Activated CD4-positive, alpha-beta memory T cell treated with anti-CD3 and anti-CD28 coated beads, Interleukin-2, amount 10 ng/mL, durations not matched to agents 7 days and 5 days (primary cell): ENCODE measurements around the gene SDK1. TPM values are rescaled to one million over a fixed set of nuclear protein-coding genes. Genes with fewer than 3 reads are reported as not detected.

ENCODE experiments used
- CTCF ChIA-PET: fragments of 350-600 bp; sonication (Branson Sonifier 250); formaldehyde crosslinking; loops from one replicate; lab custom pipeline; 2021; ENCODE audit warnings: antibody characterized with exemption, inconsistent platforms; lab: Charles Lee
- POLR2A ChIA-PET: fragments of 350-600 bp; sonication (Branson Sonifier 250); formaldehyde crosslinking; loops from one replicate; lab custom pipeline; 2021; ENCODE audit warnings: antibody characterized with exemption; lab: Charles Lee
- DNase-seq: peaks from one replicate; pipeline ENCODE4 v3.0.0-alpha.2; 2020
- H3K27ac Mint-ChIP-seq: one replicate; pipeline ENCODE4 v1.8.0; 2021; ENCODE audit warnings: mild to moderate bottlenecking, mixed read lengths
- H3K27me3 Mint-ChIP-seq: one replicate; pipeline ENCODE4 v1.8.0; 2021; ENCODE audit warnings: mixed read lengths
- H3K36me3 Mint-ChIP-seq: one replicate; pipeline ENCODE4 v1.8.0; 2021; ENCODE audit warnings: low read depth, mixed read lengths
- H3K4me1 Mint-ChIP-seq: one replicate; pipeline ENCODE4 v1.8.0; 2021; ENCODE audit warnings: mixed read lengths
- H3K4me3 Mint-ChIP-seq: one replicate; pipeline ENCODE4 v1.8.0; 2021; ENCODE audit warnings: mild to moderate bottlenecking, mixed read lengths
- H3K9me3 Mint-ChIP-seq: one replicate; pipeline ENCODE4 v1.8.0; 2021; ENCODE audit warnings: mixed read lengths
- total RNA-seq, 2 experiments: library from RNA; stranded (reverse); gene quantifications; one replicate each; pipeline ENCODE4 v1.2.3, GENCODE V29; 2021

The SDK1 gene
- total RNA-seq, 2 experiments from 2014 or later: 0.03 to 0.05 TPM

- Mint-ChIP-seq H3K9me3 (no peaks in the 10 kb centered on the region), H3K4me3 (no peak overlapping the region), H3K36me3 (no peaks in the 10 kb centered on the region), H3K27ac (no peak overlapping the region), H3K27me3 (peaks cover 5% of the 10 kb centered on the region), H3K4me1 (no peaks in the 10 kb centered on the region)
- no peak for DNase-seq
- ChIA-PET CTCF (no interaction called here), POLR2A (no interaction called here)
Observed at GRCh38 chr7:3274131-3274530, 26.9 kb upstream of the SDK1 start.

GRCh38 chr7:3277604-3278572 is 23.2 kb upstream of the SDK1 start:
- no peaks in the 10 kb centered on the region for H3K4me1 Mint-ChIP-seq
- CTCF ChIA-PET: no interaction called here

GRCh38 chr7:3279147-3279818 is 21.8 kb upstream of the SDK1 start:
- ChIA-PET CTCF (no interaction called here), POLR2A (no interaction called here)
- no peak for DNase-seq
- Mint-ChIP-seq H3K4me1 (no peaks in the 10 kb centered on the region), H3K27ac (no peak overlapping the region), H3K9me3 (no peaks in the 10 kb centered on the region), H3K27me3 (peaks cover 6% of the 10 kb centered on the region), H3K36me3 (no peaks in the 10 kb centered on the region), H3K4me3 (no peak overlapping the region)

More at GRCh38 chr7:3277604-3278572, 23.2 kb upstream of the SDK1 start:
- peaks cover 7% of the 10 kb centered on the region for H3K27me3 Mint-ChIP-seq
- H3K4me3 Mint-ChIP-seq: no peak overlapping the region
- H3K27ac Mint-ChIP-seq: no peak overlapping the region
- no peak for DNase-seq
- no peaks in the 10 kb centered on the region for H3K9me3 Mint-ChIP-seq
- no peaks in the 10 kb centered on the region for H3K36me3 Mint-ChIP-seq
- POLR2A ChIA-PET: no interaction called here

DNA sequence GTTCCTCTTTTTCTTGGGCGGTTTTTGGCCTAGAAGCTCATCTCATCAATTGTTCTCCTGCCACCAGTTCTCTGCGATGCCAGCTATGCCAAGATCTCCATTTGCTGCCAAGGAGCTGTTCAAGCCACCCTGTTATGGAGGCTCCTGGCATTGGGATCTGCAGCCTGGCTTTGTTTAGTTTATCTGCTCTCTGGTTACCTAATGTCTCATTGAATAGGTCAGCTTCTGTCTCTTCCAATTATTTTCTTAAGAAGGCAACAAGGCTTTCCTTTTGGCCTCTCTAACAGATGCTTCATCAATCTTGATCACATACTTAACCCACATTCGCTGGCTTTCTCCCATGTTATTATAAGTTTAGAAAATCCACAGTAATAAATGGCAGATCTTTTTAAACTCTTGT is 20.6 kb upstream of the SDK1 start:
- H3K4me1 Mint-ChIP-seq: no peaks in the 10 kb centered on the region
- peaks cover 8% of the 10 kb centered on the region for H3K27me3 Mint-ChIP-seq
- no peak overlapping the region for H3K27ac Mint-ChIP-seq
- H3K9me3 Mint-ChIP-seq: no peaks in the 10 kb centered on the region
- ChIA-PET POLR2A (no interaction called here), CTCF (no interaction called here)
- no peaks in the 10 kb centered on the region for H3K36me3 Mint-ChIP-seq
- H3K4me3 Mint-ChIP-seq: no peak overlapping the region
- no peak for DNase-seq

GRCh38 chr7:3280946-3281656 is 20.0 kb upstream of the SDK1 start:
- H3K4me3 Mint-ChIP-seq: no peak overlapping the region
- no peaks in the 10 kb centered on the region for H3K9me3 Mint-ChIP-seq
- peaks cover 8% of the 10 kb centered on the region for H3K27me3 Mint-ChIP-seq
- H3K36me3 Mint-ChIP-seq: no peaks in the 10 kb centered on the region
- ChIA-PET CTCF (no interaction called here), POLR2A (no interaction called here)
- no peaks in the 10 kb centered on the region for H3K4me1 Mint-ChIP-seq
- DNase-seq: no peak
- no peak overlapping the region for H3K27ac Mint-ChIP-seq

DNA sequence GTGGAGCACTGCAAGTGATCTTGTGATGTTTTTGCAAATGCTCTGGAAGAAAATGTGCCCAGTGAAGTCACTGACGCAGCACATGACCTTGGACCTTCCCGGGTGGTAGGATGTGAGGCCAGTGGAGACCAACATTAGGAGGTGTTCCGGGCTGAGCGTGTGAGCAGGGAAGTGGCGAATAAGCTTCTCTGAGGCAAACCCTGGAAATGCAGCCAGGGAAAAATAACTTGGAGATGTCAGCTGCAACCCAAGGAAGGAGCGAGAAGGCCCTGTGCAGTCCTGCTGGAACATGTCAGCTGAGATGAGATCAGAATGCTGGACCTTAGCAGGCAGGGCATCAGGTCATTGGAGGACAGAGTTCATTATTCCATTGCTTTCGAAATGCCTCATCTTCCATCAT is 18.6 kb upstream of the SDK1 start:
- DNase-seq: no peak
- Mint-ChIP-seq H3K4me1 (no peaks in the 10 kb centered on the region), H3K27ac (no peak overlapping the region), H3K9me3 (no peaks in the 10 kb centered on the region), H3K27me3 (peaks cover 8% of the 10 kb centered on the region), H3K4me3 (no peak overlapping the region), H3K36me3 (no peaks in the 10 kb centered on the region)
- ChIA-PET CTCF (no interaction called here), POLR2A (no interaction called here)

DNA sequence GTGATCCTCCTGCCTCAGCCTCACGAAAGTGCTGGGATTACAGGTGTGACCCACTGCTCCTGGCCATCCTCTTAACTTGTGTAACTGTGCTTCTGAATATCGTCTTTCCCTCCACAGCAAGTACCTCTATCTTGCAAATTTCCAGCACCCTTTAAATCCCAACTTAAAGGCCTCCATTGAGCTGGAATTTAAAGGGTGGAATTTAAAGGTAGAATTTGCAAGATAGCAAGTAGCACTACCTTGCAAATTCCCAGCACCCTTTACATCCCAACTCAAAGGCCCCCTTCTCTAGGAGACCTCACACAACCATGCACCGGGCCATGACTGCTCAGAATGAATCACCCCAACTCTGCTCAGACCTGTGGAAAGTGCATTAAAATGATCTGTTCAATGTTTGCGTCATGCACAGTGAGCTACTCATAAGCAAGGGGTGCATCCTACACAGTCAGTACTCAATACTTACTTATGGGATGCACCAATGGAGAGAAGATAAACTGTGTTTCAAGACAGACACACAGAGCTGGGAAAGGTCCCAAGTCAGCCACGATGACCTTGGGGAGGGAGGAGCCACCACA is 17.8 kb upstream of the SDK1 start:
- POLR2A ChIA-PET: no interaction called here
- no peak for DNase-seq
- Mint-ChIP-seq H3K9me3 (no peaks in the 10 kb centered on the region), H3K27ac (no peak overlapping the region), H3K4me3 (no peak overlapping the region), H3K36me3 (no peaks in the 10 kb centered on the region), H3K27me3 (peaks cover 8% of the 10 kb centered on the region), H3K4me1 (no peaks in the 10 kb centered on the region)
- CTCF ChIA-PET: no interaction called here

- H3K27me3 Mint-ChIP-seq: peaks cover 2% of the 10 kb centered on the region
- no peak overlapping the region for H3K27ac Mint-ChIP-seq
- no peaks in the 10 kb centered on the region for H3K4me1 Mint-ChIP-seq
- POLR2A ChIA-PET: no interaction called here
- no peak for DNase-seq
- CTCF ChIA-PET: no interaction called here
- H3K9me3 Mint-ChIP-seq: no peaks in the 10 kb centered on the region
- H3K4me3 Mint-ChIP-seq: no peak overlapping the region
- H3K36me3 Mint-ChIP-seq: no peaks in the 10 kb centered on the region
Observed at GRCh38 chr7:3285652-3286051, 15.4 kb upstream of the SDK1 start.

- no peaks in the 10 kb centered on the region for H3K36me3 Mint-ChIP-seq
- POLR2A ChIA-PET: no interaction called here
- H3K27me3 Mint-ChIP-seq: peaks cover 12% of the 10 kb centered on the region
Observed at GRCh38 chr7:3289996-3290395, 11.1 kb upstream of the SDK1 start.

DNA sequence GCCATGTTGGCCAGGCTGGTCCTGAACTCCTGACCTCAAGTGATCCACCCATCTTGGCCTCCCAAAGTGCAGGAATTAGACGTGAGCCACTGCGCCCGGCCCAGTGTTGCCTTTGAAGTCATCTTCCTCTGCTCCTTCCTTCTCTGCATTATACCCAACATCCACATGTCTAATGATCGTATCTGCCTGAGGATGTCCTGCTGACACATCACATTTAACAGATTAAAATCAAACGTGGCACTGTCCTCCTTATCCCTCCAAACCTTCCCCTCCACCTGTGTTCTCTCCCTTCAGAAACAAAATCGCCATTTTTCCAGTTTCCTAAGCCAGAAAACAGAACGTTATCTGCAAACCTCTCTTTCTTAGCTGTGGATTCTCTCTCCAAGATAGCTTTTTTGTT is 8.4 kb upstream of the SDK1 start:
- Mint-ChIP-seq H3K27me3 (peaks cover 16% of the 10 kb centered on the region), H3K9me3 (no peaks in the 10 kb centered on the region), H3K36me3 (no peaks in the 10 kb centered on the region), H3K4me1 (no peaks in the 10 kb centered on the region), H3K4me3 (no peak overlapping the region), H3K27ac (no peak overlapping the region)
- DNase-seq: no peak
- CTCF ChIA-PET: no interaction called here
- POLR2A ChIA-PET: no interaction called here

More at GRCh38 chr7:3289996-3290395, 11.1 kb upstream of the SDK1 start:
- Mint-ChIP-seq H3K4me1 (no peaks in the 10 kb centered on the region), H3K9me3 (no peaks in the 10 kb centered on the region), H3K4me3 (no peak overlapping the region), H3K27ac (no peak overlapping the region)
- CTCF ChIA-PET: interaction anchor here (0.6 kb wide), 1 partner anchor 597 kb away, joined by 3 read pairs; no protein-coding TSS in a partner anchor
- no peak for DNase-seq

DNA sequence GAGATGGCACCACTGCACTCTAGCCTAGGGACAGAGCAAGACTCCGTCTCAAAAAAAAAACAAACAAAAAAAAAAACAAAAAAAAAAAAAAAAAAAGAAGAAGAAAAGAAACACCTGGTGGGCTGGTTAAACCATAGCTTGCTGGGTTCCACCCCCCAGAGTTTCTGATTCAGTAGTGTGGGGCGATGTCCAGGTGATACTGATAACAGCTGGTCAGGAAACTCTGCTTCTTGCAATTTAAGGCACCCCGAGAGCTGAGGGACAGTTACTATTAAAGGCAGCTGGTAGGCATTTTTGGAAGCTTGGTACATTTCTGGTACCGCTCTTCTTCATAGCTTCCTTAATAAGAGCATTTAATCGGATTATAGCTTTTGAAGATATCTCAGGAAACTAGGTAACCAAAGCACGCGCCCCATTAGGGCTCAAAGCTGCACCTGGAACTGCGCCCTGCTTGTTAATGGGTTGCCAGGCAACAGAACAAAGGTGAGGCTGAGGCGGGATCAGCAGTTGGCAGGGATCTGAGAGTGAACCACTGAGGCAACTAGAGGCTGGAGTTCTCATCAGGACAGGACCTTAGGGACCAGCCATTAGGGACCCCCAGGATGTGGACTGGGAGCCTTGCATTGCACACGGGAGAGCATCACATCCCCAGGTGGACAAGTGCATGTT is 6.5 kb upstream of the SDK1 start:
- H3K9me3 Mint-ChIP-seq: no peaks in the 10 kb centered on the region
- ChIA-PET POLR2A (no interaction called here), CTCF (interaction anchor here (0.6 to 0.7 kb wide), 4 partner anchors 41 to 533 kb away, joined by 3 to 6 read pairs (median 3); no protein-coding TSS in a partner anchor)
- H3K27ac Mint-ChIP-seq: no peak overlapping the region
- H3K4me1 Mint-ChIP-seq: no peaks in the 10 kb centered on the region
- H3K36me3 Mint-ChIP-seq: no peaks in the 10 kb centered on the region
- peaks cover 21% of the 10 kb centered on the region for H3K27me3 Mint-ChIP-seq
- H3K4me3 Mint-ChIP-seq: no peak overlapping the region
- DNase-seq: no peak

- Mint-ChIP-seq H3K4me1 (peaks cover 4% of the 10 kb centered on the region), H3K27ac (no peak overlapping the region), H3K9me3 (no peaks in the 10 kb centered on the region), H3K4me3 (no peak overlapping the region), H3K27me3 (peaks cover 28% of the 10 kb centered on the region), H3K36me3 (no peaks in the 10 kb centered on the region)
- CTCF ChIA-PET: interaction anchor here (0.7 kb wide), 1 partner anchor 245 kb away, joined by 5 read pairs; no protein-coding TSS in a partner anchor
- POLR2A ChIA-PET: no interaction called here
- DNase-seq: no peak
Observed at GRCh38 chr7:3297105-3297819, 3.8 kb upstream of the SDK1 start.
